Measurements from ENCODE around the gene ISYNA1. TPM values are rescaled to one million over a fixed set of nuclear protein-coding genes. Genes with fewer than 3 reads are reported as not detected.

Gene ISYNA1
- total and polyA plus RNA-seq, 2 donors (not counting 3 experiments of a cell fraction or from before 2014, with no cell fraction given), result 69.0 to 70.2 TPM

DNA sequence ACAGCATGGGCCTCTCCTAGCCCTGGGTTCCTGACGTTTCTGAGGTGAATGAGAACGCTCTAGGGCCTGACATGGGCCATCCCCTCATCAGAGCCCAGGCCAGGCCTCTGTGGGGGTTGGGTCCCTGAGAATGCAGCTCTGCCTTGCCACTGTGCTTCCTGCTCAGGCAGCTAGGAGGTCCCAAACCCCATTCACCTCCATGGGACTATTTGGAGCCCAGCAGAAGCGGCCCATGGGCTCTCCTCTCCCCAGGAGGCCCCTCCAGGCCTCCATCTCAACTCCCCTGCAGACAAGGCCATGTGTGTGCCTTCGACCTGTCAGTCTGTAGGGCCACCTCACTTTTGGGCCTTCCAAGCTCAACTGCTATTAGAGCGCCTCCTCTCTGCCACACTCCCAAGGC is 47.1 kb upstream of the ISYNA1 start:
- Histone ChIP-seq H3K4me2 (ENCODE audit: insufficient read depth, low read length) (no peak overlapping the region), H3K27ac (ENCODE audit: insufficient read depth, low read depth, low read length) (no peak overlapping the region), H4K20me1 (replicated peaks; ENCODE audit: control insufficient read depth, extremely low read depth, insufficient read depth, low read length) (no peaks in the 10 kb centered on the region), H3K9me3 (replicated peaks; ENCODE audit: control insufficient read depth, insufficient read depth, low read length) (no peaks in the 10 kb centered on the region), H3K79me2 (ENCODE audit: control insufficient read depth, insufficient read depth, low read length) (peaks cover 50% of the 10 kb centered on the region), H3K27me3 (ENCODE audit: control insufficient read depth in 2 of 2, insufficient read depth in 2 of 2, low read length in 2 of 2) (no peaks in the 10 kb centered on the region), H3K4me1 (ENCODE audit: control insufficient read depth, extremely low read depth, insufficient read depth, low read length) (peaks cover 15% of the 10 kb centered on the region), H2AFZ (ENCODE audit: low read depth, low read length) (no peak overlapping the region), H3K9me1 (replicated peaks; ENCODE audit: control insufficient read depth, extremely low read depth, insufficient read depth, low read length) (no peaks in the 10 kb centered on the region), H3K4me3 (replicated peaks in 1 of 3; ENCODE audit: insufficient read depth in 1 of 3, low read depth in 1 of 3, low read length in 3 of 3) (no peak overlapping the region), H3K9ac (replicated peaks; ENCODE audit: extremely low read depth, insufficient read depth, low read length) (no peak overlapping the region), H3K36me3 (ENCODE audit: control insufficient read depth in 2 of 2, extremely low read depth in 1 of 2, insufficient read depth in 2 of 2, low read length in 2 of 2) (no peaks in the 10 kb centered on the region)
- FAIRE-seq, result no peak
- CTCF ChIA-PET, result interaction anchor here (0.8 to 1.6 kb wide), 3 partner anchors 11 to 104 kb away, joined by 3 read pairs; partner anchors contain the start of gene REX1BD
- intact Hi-C loops (cut with micrococcal nuclease), result no loop called here
- POLR2A ChIA-PET, result no interaction called here
- no TSS peak for BruUV-seq (replicated peaks)
- no peak for DNase-seq (ENCODE audit: low read depth, low spot score)
- TF ChIP-seq, protein P1, sequence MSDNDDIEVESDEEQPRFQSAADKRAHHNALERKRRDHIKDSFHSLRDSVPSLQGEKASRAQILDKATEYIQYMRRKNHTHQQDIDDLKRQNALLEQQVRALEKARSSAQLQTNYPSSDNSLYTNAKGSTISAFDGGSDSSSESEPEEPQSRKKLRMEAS (IDR thresholded peaks at IDR 0.05; ENCODE audit: insufficient read depth, insufficient read length), result no peak
- no peak for TF ChIP-seq GATA2 (IDR thresholded peaks at IDR 0.05; ENCODE audit: insufficient read depth, insufficient read length, low read depth, low read length)
- no peak for TF ChIP-seq EZH2 (IDR thresholded peaks at IDR 0.05; ENCODE audit: borderline replicate concordance, low read depth, low read length, severe bottlenecking)
- TF ChIP-seq, protein P2, sequence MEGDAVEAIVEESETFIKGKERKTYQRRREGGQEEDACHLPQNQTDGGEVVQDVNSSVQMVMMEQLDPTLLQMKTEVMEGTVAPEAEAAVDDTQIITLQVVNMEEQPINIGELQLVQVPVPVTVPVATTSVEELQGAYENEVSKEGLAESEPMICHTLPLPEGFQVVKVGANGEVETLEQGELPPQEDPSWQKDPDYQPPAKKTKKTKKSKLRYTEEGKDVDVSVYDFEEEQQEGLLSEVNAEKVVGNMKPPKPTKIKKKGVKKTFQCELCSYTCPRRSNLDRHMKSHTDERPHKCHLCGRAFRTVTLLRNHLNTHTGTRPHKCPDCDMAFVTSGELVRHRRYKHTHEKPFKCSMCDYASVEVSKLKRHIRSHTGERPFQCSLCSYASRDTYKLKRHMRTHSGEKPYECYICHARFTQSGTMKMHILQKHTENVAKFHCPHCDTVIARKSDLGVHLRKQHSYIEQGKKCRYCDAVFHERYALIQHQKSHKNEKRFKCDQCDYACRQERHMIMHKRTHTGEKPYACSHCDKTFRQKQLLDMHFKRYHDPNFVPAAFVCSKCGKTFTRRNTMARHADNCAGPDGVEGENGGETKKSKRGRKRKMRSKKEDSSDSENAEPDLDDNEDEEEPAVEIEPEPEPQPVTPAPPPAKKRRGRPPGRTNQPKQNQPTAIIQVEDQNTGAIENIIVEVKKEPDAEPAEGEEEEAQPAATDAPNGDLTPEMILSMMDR (IDR thresholded peaks at IDR 0.05; ENCODE audit: extremely low read depth in 1 of 2, insufficient read depth in 1 of 2, low read depth in 1 of 2, low read length in 2 of 2), result no peak
- TF ChIP-seq POLR2AphosphoS5 (IDR thresholded peaks at IDR 0.05; ENCODE audit: insufficient read depth, low read depth, low read length), result no peak
- no peak for TF ChIP-seq MYC (IDR thresholded peaks at IDR 0.05; ENCODE audit: low read depth, low read length)
- no peak for TF ChIP-seq POLR2A (IDR thresholded peaks at IDR 0.05; ENCODE audit: low read depth, low read length)
- dilution Hi-C loops (cut with MboI; ENCODE audit: extremely low pct_ligation_motif_present, low sequenced_read_pairs), result no loop called here
